Activated CD8-positive, alpha-beta memory T cell treated with anti-CD3 and anti-CD28 coated beads for 4 hours (primary cell): ENCODE results near the gene RIPOR2.

Experiments
- DNase-seq, 2 donors: peaks; one replicate each; pipeline ENCODE4 v3.0.0-alpha.2; 2020; ENCODE audit warnings: low read depth in 2 of 2

RIPOR2 gene

GRCh38 chr6:24876499-24877465, 59.0 kb downstream of the RIPOR2 start:
- no peak for DNase-seq

- DNase-seq = no peak
Measured at GRCh38 chr6:24875534-24875901, 60.2 kb downstream of the RIPOR2 start.

- DNase-seq = no peak
Measured at GRCh38 chr6:24874776-24875533, 60.8 kb downstream of the RIPOR2 start.

GRCh38 chr6:24874128-24874527, 61.6 kb downstream of the RIPOR2 start:
- DNase-seq = no peak

- DNase-seq = no peak
Measured at GRCh38 chr6:24872779-24873178, 63.0 kb downstream of the RIPOR2 start.

- DNase-seq = no peak
Measured at GRCh38 chr6:24868765-24869164, 67.0 kb downstream of the RIPOR2 start.

GRCh38 chr6:24867104-24867703, 68.6 kb downstream of the RIPOR2 start:
- DNase-seq = no peak

- DNase-seq = no peak
Measured at GRCh38 chr6:24865161-24865560, 70.6 kb downstream of the RIPOR2 start.

GRCh38 chr6:24864343-24864742, 71.4 kb downstream of the RIPOR2 start:
- DNase-seq = no peak

GRCh38 chr6:24861934-24862333, 73.8 kb downstream of the RIPOR2 start:
- DNase-seq = no peak

GRCh38 chr6:24859608-24860200, 76.1 kb downstream of the RIPOR2 start:
- no peak for DNase-seq

GRCh38 chr6:24859132-24859531, 76.6 kb downstream of the RIPOR2 start:
- DNase-seq = no peak

- no peak for DNase-seq
Measured at GRCh38 chr6:24858177-24858653, 77.5 kb downstream of the RIPOR2 start.

- DNase-seq = no peak
Measured at GRCh38 chr6:24856901-24857670, 78.7 kb downstream of the RIPOR2 start.

GRCh38 chr6:24856246-24856599, 79.5 kb downstream of the RIPOR2 start:
- DNase-seq = no peak

- DNase-seq = peak; percentile 39 to 57
Measured at GRCh38 chr6:24855395-24856245, 80.1 kb downstream of the RIPOR2 start.

- DNase-seq = no peak
Measured at GRCh38 chr6:24854077-24854666, 81.6 kb downstream of the RIPOR2 start.

GRCh38 chr6:24851086-24851485, 84.7 kb downstream of the RIPOR2 start:
- DNase-seq = no peak

- no peak for DNase-seq
Measured at GRCh38 chr6:24849713-24850112, 86.0 kb downstream of the RIPOR2 start.

- DNase-seq = no peak
Measured at GRCh38 chr6:24848461-24848860, 87.3 kb downstream of the RIPOR2 start.
